Effector memory CD4-positive, alpha-beta T cell (primary cell): ENCODE data around the gene CYS1.
A peak's percentile ranks its signal among the peaks of the same experiment; 100 is the strongest.

Source experiments
- DNase-seq, 3 donors: peaks; one replicate each; pipeline ENCODE4 v3.0.0-alpha.2; 2020
- H3K27ac ChIP-seq: 2 replicates; pipeline ENCODE4 v1.7.0; 2013; ENCODE audit warnings: mild to moderate bottlenecking, low read length, moderate library complexity; ENCODE audit not compliant: insufficient read depth, poor library complexity, severe bottlenecking
- H3K27me3 ChIP-seq: replicated peaks from 2 replicates; pipeline ENCODE4 v1.7.0; 2013; ENCODE audit warnings: mild to moderate bottlenecking, low read length; ENCODE audit not compliant: insufficient read depth, control insufficient read depth, poor library complexity, severe bottlenecking
- H3K36me3 ChIP-seq: 2 replicates; pipeline ENCODE4 v1.7.0; 2013; ENCODE audit warnings: mild to moderate bottlenecking, low read length, moderate library complexity; ENCODE audit not compliant: control insufficient read depth, insufficient read depth
- H3K4me1 ChIP-seq: 2 replicates; pipeline ENCODE4 v1.7.0; 2013; ENCODE audit warnings: low read length, mild to moderate bottlenecking; ENCODE audit not compliant: control insufficient read depth, insufficient read depth, poor library complexity, severe bottlenecking
- H3K4me3 ChIP-seq: 2 replicates; pipeline ENCODE4 v1.7.0; 2013; ENCODE audit warnings: low read length, low read depth, mild to moderate bottlenecking; ENCODE audit not compliant: insufficient read depth, poor library complexity, severe bottlenecking
- H3K9me3 ChIP-seq: 2 replicates; pipeline ENCODE4 v1.7.0; 2013; ENCODE audit warnings: mild to moderate bottlenecking, low read length, moderate library complexity; ENCODE audit not compliant: control insufficient read depth
- total RNA-seq, 3 donors: gene quantifications; one replicate each; lab custom pipeline; 2026; lab: John Stamatoyannopoulos, UW

Gene CYS1
- total RNA-seq: 0 reads per million in 3 donors

GRCh38 chr2:10079870-10080535 is at the start of gene CYS1:
Gene CYS1 (minus strand): TSS chr2:10080411. CDS start chr2:10080223, 188 bp downstream.
- Histone ChIP-seq H3K36me3 (no peaks in the 10 kb centered on the region), H3K4me3 (peak within 1 kb of the TSS; percentile 50), H3K4me1 (peaks cover 23% of the 10 kb centered on the region), H3K9me3 (no peaks in the 10 kb centered on the region), H3K27me3 (peaks cover 56% of the 10 kb centered on the region), H3K27ac (no peak within 1 kb of the TSS)
- DNase-seq: no peak

GRCh38 chr2:10129490-10129889 is 49.3 kb upstream of the CYS1 start:
- Histone ChIP-seq H3K36me3 (no peaks in the 10 kb centered on the region), H3K27ac (no peak overlapping the region), H3K4me3 (no peak overlapping the region)

GRCh38 chr2:10128420-10128819 is 48.2 kb upstream of the CYS1 start:
- Histone ChIP-seq H3K4me3 (no peak overlapping the region), H3K9me3 (no peaks in the 10 kb centered on the region), H3K27me3 (peaks cover 5% of the 10 kb centered on the region), H3K4me1 (peaks cover 7% of the 10 kb centered on the region), H3K27ac (no peak overlapping the region), H3K36me3 (no peaks in the 10 kb centered on the region)
- no peak for DNase-seq

More at GRCh38 chr2:10129490-10129889, 49.3 kb upstream of the CYS1 start:
- no peaks in the 10 kb centered on the region for H3K9me3 ChIP-seq
- H3K27me3 ChIP-seq: no peaks in the 10 kb centered on the region
- H3K4me1 ChIP-seq: no peaks in the 10 kb centered on the region
- DNase-seq: no peak

- DNase-seq: no peak
- Histone ChIP-seq H3K27ac (no peak overlapping the region), H3K9me3 (no peaks in the 10 kb centered on the region), H3K4me1 (peaks cover 23% of the 10 kb centered on the region), H3K36me3 (no peaks in the 10 kb centered on the region), H3K27me3 (peaks cover 16% of the 10 kb centered on the region), H3K4me3 (no peak overlapping the region)
Observed at GRCh38 chr2:10126632-10127026, 46.4 kb upstream of the CYS1 start.

- no peak for DNase-seq
- H3K27ac ChIP-seq: no peak overlapping the region
- no peaks in the 10 kb centered on the region for H3K36me3 ChIP-seq
- peaks cover 16% of the 10 kb centered on the region for H3K27me3 ChIP-seq
- H3K9me3 ChIP-seq: no peaks in the 10 kb centered on the region
- H3K4me1 ChIP-seq: peaks cover 29% of the 10 kb centered on the region
- H3K4me3 ChIP-seq: no peak overlapping the region
Observed at GRCh38 chr2:10125842-10126631, 45.8 kb upstream of the CYS1 start.

- Histone ChIP-seq H3K4me3 (no peak overlapping the region), H3K36me3 (no peaks in the 10 kb centered on the region), H3K27ac (no peak overlapping the region), H3K9me3 (no peaks in the 10 kb centered on the region), H3K4me1 (peaks cover 31% of the 10 kb centered on the region), H3K27me3 (peaks cover 16% of the 10 kb centered on the region)
- DNase-seq: peak in 1 of 3 donors; percentile 31
Observed at GRCh38 chr2:10124538-10125045, 44.4 kb upstream of the CYS1 start.

- peak overlapping the region; percentile 61 for H3K4me3 ChIP-seq
- H3K9me3 ChIP-seq: no peaks in the 10 kb centered on the region
- H3K36me3 ChIP-seq: no peaks in the 10 kb centered on the region
- no peak overlapping the region for H3K27ac ChIP-seq
- H3K27me3 ChIP-seq: peaks cover 16% of the 10 kb centered on the region
- H3K4me1 ChIP-seq: peaks cover 31% of the 10 kb centered on the region
- no peak for DNase-seq
Observed at GRCh38 chr2:10123281-10123680, 43.1 kb upstream of the CYS1 start.

GRCh38 chr2:10122500-10123280 is 42.5 kb upstream of the CYS1 start, which contains the start of gene RRM2:
Gene RRM2 (plus strand): TSS chr2:10122739. CDS start chr2:10122799, 60 bp downstream.
- peak; percentile 73 to 82 (median 75) for DNase-seq
- Histone ChIP-seq H3K9me3 (no peaks in the 10 kb centered on the region), H3K27me3 (peaks cover 16% of the 10 kb centered on the region), H3K4me1 (peaks cover 31% of the 10 kb centered on the region), H3K4me3 (peak within 1 kb of the TSS; percentile 61), H3K36me3 (no peaks in the 10 kb centered on the region), H3K27ac (no peak within 1 kb of the TSS)

GRCh38 chr2:10120877-10121574 is 40.8 kb upstream of the CYS1 start:
- Histone ChIP-seq H3K36me3 (no peaks in the 10 kb centered on the region), H3K4me1 (peaks cover 31% of the 10 kb centered on the region), H3K27me3 (peaks cover 16% of the 10 kb centered on the region), H3K4me3 (peak overlapping the region; percentile 65), H3K9me3 (no peaks in the 10 kb centered on the region), H3K27ac (peak overlapping the region; percentile 54)
- DNase-seq: no peak
